Stomach smooth muscle (tissue), 2 donors: Measurements from ENCODE around the gene SNTG2.

Source experiments
- H3K27ac ChIP-seq: one replicate; pipeline ENCODE4 v1.7.0; 2013; ENCODE audit warnings: mild to moderate bottlenecking, low read length, inconsistent platforms
- H3K27me3 ChIP-seq, 2 donors: one replicate each; pipeline ENCODE4 v1.7.0; 2013; ENCODE audit warnings: low read length in 2 of 2; ENCODE audit not compliant: insufficient read depth in 2 of 2, control insufficient read depth in 1 of 2
- H3K36me3 ChIP-seq, 2 donors: one replicate each; pipeline ENCODE4 v1.7.0; 2013; ENCODE audit warnings: low read length in 2 of 2; ENCODE audit not compliant: control insufficient read depth in 2 of 2, insufficient read depth in 2 of 2
- H3K4me1 ChIP-seq: one replicate; pipeline ENCODE4 v1.7.0; 2013; ENCODE audit warnings: low read length; ENCODE audit not compliant: control insufficient read depth, insufficient read depth
- H3K4me3 ChIP-seq, 2 donors: one replicate each; pipeline ENCODE4 v1.7.0; 2013; ENCODE audit warnings: low read length in 2 of 2
- H3K9ac ChIP-seq, 2 donors: one replicate each; pipeline ENCODE4 v1.7.0; 2013; ENCODE audit warnings: low read length in 2 of 2, mild to moderate bottlenecking in 1 of 2
- H3K9me3 ChIP-seq, 2 donors: one replicate each; pipeline ENCODE4 v1.7.0; 2013; ENCODE audit warnings: low read length in 2 of 2; ENCODE audit not compliant: control insufficient read depth in 2 of 2
- donor health status: healthy.
- donor health status: Pancreatic carcinoma.

Gene SNTG2

DNA sequence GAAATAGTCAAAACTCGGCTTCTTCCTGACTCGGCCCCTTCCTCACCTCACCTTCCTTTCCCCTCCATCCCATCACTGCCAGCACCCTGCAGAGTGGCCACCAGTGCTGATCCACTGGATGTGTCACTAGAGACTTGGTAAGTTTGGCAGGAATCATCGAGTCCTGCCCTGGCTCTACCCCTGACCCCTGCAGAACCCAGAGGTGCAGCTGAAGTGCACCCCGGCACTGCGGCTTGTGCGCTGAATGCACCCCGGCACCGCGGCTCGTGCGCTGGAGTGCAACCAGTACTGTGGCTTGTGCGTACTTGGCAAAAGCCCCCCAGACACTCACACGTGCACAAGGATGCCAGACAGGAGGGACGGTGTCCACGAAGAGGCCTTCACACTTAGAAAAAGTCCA is 206.5 kb downstream of the SNTG2 start:
- H3K36me3 ChIP-seq = no peaks in the 10 kb centered on the region
- no peak overlapping the region for H3K4me3 ChIP-seq
- H3K4me1 ChIP-seq = no peaks in the 10 kb centered on the region
- no peak overlapping the region for H3K27ac ChIP-seq
- no peaks in the 10 kb centered on the region for H3K27me3 ChIP-seq
- H3K9ac ChIP-seq = no peak overlapping the region
- H3K9me3 ChIP-seq = no peaks in the 10 kb centered on the region

DNA sequence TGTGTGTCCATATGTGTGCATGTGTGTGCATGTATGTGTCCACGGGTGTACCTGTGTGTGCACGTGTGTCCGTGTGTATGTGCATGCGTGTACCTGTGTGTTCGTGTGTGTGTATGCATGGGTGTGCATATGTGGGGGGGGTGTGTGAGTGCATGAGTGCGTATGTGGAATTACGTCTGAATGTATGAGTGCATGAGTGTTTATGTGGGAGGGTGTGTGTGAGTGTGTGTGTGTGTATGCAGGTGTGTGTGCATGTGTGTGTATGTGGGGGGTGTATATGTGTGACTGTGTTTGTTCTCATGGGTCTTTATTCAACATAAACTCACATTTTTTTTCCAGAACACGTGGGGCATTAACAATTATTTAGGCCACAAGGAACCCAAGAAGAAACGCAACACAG is 208.4 kb downstream of the SNTG2 start:
- no peak overlapping the region for H3K4me3 ChIP-seq
- no peak overlapping the region for H3K9ac ChIP-seq
- H3K9me3 ChIP-seq = no peaks in the 10 kb centered on the region
- no peaks in the 10 kb centered on the region for H3K27me3 ChIP-seq
- no peaks in the 10 kb centered on the region for H3K36me3 ChIP-seq
- no peaks in the 10 kb centered on the region for H3K4me1 ChIP-seq
- no peak overlapping the region for H3K27ac ChIP-seq

GRCh38 chr2:1162246-1162645 is 211.6 kb downstream of the SNTG2 start:
- no peak overlapping the region for H3K27ac ChIP-seq
- no peaks in the 10 kb centered on the region for H3K27me3 ChIP-seq
- H3K4me1 ChIP-seq = no peaks in the 10 kb centered on the region
- no peaks in the 10 kb centered on the region for H3K9me3 ChIP-seq
- no peak overlapping the region for H3K9ac ChIP-seq
- no peaks in the 10 kb centered on the region for H3K36me3 ChIP-seq
- no peak overlapping the region for H3K4me3 ChIP-seq

DNA sequence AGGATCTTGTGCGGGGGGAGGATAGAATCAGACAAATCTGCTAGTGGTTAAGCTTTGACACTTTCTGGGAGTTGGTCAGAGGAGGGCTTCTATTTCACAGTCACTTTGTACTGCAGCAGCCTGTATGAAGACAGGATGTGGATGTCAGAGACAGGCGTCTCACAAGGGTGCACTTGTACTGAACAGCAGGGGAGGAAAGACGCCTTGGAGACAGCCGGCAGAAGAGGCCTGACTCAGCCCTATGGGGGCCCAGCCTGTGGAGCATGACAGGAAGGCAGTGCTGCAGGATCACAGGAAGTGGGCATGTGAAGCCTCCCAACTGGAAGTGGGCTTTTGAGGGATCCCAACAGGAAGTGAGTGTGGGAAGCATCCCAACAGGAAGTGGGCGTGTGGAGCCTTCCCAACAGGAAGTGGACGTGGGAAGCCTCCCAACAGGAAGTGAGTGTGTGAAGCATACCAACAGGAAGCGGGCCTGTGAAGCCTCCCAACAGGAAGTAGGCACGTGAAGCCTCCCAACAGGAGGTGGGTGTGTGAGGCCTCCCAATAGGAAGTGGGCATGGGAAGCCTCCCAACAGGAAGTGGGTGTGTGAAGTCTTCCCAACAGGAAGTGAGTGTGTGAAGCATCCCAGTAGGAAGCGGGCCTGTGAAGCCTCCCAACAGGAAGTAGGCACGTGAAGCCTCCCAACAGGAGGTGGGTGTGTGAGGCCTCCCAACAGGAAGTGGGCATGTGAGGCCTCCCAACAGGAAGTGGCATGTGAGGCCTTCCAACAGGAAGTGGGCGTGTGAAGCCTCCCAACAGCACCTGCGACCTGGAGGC is 212.3 kb downstream of the SNTG2 start:
- Histone ChIP-seq H3K36me3 (no peaks in the 10 kb centered on the region), H3K27me3 (no peaks in the 10 kb centered on the region), H3K4me1 (no peaks in the 10 kb centered on the region), H3K27ac (no peak overlapping the region), H3K4me3 (no peak overlapping the region), H3K9ac (no peak overlapping the region), H3K9me3 (no peaks in the 10 kb centered on the region)

- Histone ChIP-seq H3K27me3 (no peaks in the 10 kb centered on the region), H3K9me3 (no peaks in the 10 kb centered on the region), H3K27ac (no peak overlapping the region), H3K4me3 (no peak overlapping the region), H3K9ac (no peak overlapping the region), H3K36me3 (no peaks in the 10 kb centered on the region), H3K4me1 (no peaks in the 10 kb centered on the region)
Measured at GRCh38 chr2:1166976-1167375, 216.3 kb downstream of the SNTG2 start.

DNA sequence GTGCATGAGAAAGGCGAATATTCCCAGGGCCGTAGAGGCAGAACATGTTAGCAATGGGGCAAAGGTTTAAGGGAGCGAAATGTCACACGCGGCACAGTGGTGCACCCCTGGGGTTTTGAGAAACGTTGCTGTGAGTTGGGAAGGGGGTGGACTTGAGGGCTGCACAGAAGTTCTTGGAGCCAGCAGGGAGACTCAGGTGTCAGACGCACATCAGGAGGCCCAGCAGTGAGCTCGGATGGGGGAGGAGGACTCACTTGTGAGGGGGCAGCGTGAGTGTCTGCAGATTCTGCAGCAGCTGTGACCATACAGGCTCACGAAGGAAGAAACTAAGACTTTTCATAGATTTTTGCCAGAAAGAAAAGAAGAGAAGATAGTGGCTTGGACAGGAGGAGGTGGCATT is 218.2 kb downstream of the SNTG2 start:
- Histone ChIP-seq H3K4me3 (no peak overlapping the region), H3K4me1 (no peaks in the 10 kb centered on the region), H3K36me3 (no peaks in the 10 kb centered on the region), H3K9me3 (peaks cover 0 to 7% of the 10 kb centered on the region in 2 donors), H3K27me3 (no peaks in the 10 kb centered on the region), H3K9ac (no peak overlapping the region), H3K27ac (no peak overlapping the region)

DNA sequence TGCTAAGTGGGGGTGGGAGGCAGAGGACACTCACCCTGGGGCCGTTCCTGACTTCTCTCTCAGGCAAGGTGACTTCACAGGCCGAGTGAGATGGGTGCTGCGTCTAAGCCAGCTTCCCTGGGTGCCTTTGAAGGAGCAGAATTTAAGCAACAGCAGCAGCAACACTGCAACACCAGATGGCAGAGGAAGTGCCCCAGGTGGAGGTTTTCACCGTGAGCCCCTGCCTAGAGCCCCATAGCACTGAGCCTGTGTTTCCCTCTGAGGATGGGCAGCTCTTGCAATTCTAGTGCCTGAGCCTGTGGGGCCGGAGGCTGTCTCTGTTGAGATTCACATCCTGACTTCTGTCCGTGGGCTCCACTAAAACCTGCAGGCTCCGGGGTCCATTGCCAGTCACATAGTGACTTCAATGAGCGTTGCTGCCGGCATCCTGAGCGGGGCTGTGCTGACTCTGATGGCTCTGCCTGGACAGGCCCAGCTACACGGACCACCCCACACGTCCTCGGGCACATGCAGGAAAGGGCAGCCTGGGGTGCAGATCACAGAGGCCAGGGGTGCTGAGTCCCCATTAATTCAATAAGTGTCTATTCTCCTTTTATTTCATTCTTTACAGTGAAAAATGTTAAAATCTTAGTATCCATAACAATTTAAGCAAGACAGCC is 218.8 kb downstream of the SNTG2 start:
- no peak overlapping the region for H3K9ac ChIP-seq
- no peak overlapping the region for H3K27ac ChIP-seq
- no peak overlapping the region for H3K4me3 ChIP-seq
- no peaks in the 10 kb centered on the region for H3K27me3 ChIP-seq
- no peaks in the 10 kb centered on the region for H3K4me1 ChIP-seq
- H3K9me3 ChIP-seq = peaks cover 0 to 7% of the 10 kb centered on the region in 2 donors
- no peaks in the 10 kb centered on the region for H3K36me3 ChIP-seq

GRCh38 chr2:1170241-1170640 is 219.6 kb downstream of the SNTG2 start:
- Histone ChIP-seq H3K36me3 (no peaks in the 10 kb centered on the region), H3K4me1 (no peaks in the 10 kb centered on the region), H3K9me3 (peaks cover 0 to 7% of the 10 kb centered on the region in 2 donors), H3K9ac (no peak overlapping the region), H3K27ac (no peak overlapping the region), H3K4me3 (no peak overlapping the region), H3K27me3 (no peaks in the 10 kb centered on the region)

DNA sequence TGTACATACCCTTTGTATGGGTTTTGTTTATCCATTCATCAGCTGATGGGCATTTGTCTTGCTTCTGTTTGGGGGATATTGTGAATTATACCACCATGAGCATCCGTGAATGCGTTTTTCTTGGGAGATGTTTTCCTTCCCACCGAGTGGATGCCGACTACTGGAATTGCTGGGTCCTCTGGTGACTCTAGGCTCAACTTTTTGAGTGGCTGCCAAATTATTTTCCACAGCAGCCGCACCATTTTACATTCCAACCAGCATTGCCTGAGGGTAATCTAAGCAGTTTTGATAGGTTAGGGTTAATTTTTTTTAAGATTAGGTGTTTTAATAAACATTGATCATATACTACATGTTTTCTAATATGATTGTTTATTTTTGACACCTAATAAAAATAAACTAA is 220.1 kb downstream of the SNTG2 start:
- Histone ChIP-seq H3K4me1 (no peaks in the 10 kb centered on the region), H3K4me3 (no peak overlapping the region), H3K27ac (no peak overlapping the region), H3K9me3 (peaks cover 0 to 7% of the 10 kb centered on the region in 2 donors), H3K27me3 (no peaks in the 10 kb centered on the region), H3K9ac (no peak overlapping the region), H3K36me3 (no peaks in the 10 kb centered on the region)

DNA sequence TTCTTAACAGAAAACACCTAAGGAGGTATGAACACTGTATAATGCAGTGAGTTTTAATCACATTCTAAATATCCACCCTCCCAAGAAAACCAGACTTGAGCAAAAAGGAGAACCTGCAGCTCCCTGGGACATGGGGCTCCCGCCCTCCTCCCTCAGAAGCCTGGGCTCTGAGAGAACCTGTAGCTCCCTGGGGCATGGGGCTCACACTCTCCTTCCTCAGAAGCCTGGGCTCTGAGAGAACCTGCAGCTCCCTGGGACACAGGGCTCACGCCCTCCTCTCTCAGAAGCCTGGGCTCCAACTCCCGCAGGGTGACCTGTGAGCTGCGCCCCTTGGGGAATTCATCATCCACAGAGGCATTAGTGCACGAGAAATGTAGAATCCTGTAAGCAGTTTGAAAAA is 222.9 kb downstream of the SNTG2 start:
- H3K27ac ChIP-seq = no peak overlapping the region
- H3K9ac ChIP-seq = no peak overlapping the region
- H3K36me3 ChIP-seq = no peaks in the 10 kb centered on the region
- no peak overlapping the region for H3K4me3 ChIP-seq
- no peaks in the 10 kb centered on the region for H3K27me3 ChIP-seq
- H3K4me1 ChIP-seq = no peaks in the 10 kb centered on the region
- H3K9me3 ChIP-seq = peaks cover 0 to 7% of the 10 kb centered on the region in 2 donors

GRCh38 chr2:1181893-1182292 is 231.2 kb downstream of the SNTG2 start:
- H3K36me3 ChIP-seq = no peaks in the 10 kb centered on the region
- H3K9ac ChIP-seq = no peak overlapping the region
- no peak overlapping the region for H3K4me3 ChIP-seq
- no peaks in the 10 kb centered on the region for H3K4me1 ChIP-seq
- no peaks in the 10 kb centered on the region for H3K9me3 ChIP-seq
- H3K27ac ChIP-seq = no peak overlapping the region
- H3K27me3 ChIP-seq = no peaks in the 10 kb centered on the region
